ENCODE measurements around the gene PAQR9.
A peak's percentile ranks its signal among the peaks of the same experiment; 100 is the strongest.
"Not testable (repeated sequence)": the region's sequence is repeated elsewhere in the genome, so short reads cannot be mapped to it uniquely, and the experiment has no call there.

Gene PAQR9

GRCh38 chr3:142963516-142964448 lies at the start of gene PAQR9:
PAQR9 (minus strand) TSS chr3:142963674; CDS start chr3:142963336, 338 bp downstream.
- DNase-seq, result peak in 1 of 2 experiments; percentile 33

- DNase-seq, result no peak
Observed at GRCh38 chr3:143011705-143012104, 48.2 kb upstream of the PAQR9 start.

- no peak for DNase-seq
Observed at GRCh38 chr3:143010024-143010423, 46.5 kb upstream of the PAQR9 start.

- no peak for DNase-seq
Observed at GRCh38 chr3:143004823-143005222, 41.3 kb upstream of the PAQR9 start.

- no peak for DNase-seq
Observed at GRCh38 chr3:143002727-143003126, 39.3 kb upstream of the PAQR9 start.

GRCh38 chr3:143002083-143002712 lies 38.7 kb upstream of the PAQR9 start:
- no peak for DNase-seq

- DNase-seq, result peak; percentile 92 to 93
Observed at GRCh38 chr3:143001369-143002082, 38.1 kb upstream of the PAQR9 start, which contains the start of gene U2SURP. U2SURP (plus strand) TSS chr3:143001570; CDS start chr3:143001629, 59 bp downstream.

GRCh38 chr3:143001034-143001368 lies 37.5 kb upstream of the PAQR9 start:
- DNase-seq, result no peak

- DNase-seq, result no peak
Observed at GRCh38 chr3:143000528-143000927, 37.1 kb upstream of the PAQR9 start.

GRCh38 chr3:142999881-143000280 lies 36.4 kb upstream of the PAQR9 start:
- no peak for DNase-seq

- DNase-seq, result no peak
Observed at GRCh38 chr3:142998439-142998838, 35.0 kb upstream of the PAQR9 start.

GRCh38 chr3:142997330-142997729 lies 33.9 kb upstream of the PAQR9 start:
- no peak for DNase-seq

- peak; percentile 71 to 72 for DNase-seq
Observed at GRCh38 chr3:142993958-142994442, 30.5 kb upstream of the PAQR9 start.

GRCh38 chr3:142992323-142992722 lies 28.8 kb upstream of the PAQR9 start:
- no peak for DNase-seq

- DNase-seq, result no peak
Observed at GRCh38 chr3:142990721-142991120, 27.2 kb upstream of the PAQR9 start.

GRCh38 chr3:142988826-142989225 lies 25.4 kb upstream of the PAQR9 start:
- DNase-seq, result not testable (repeated sequence)

GRCh38 chr3:142988221-142988620 lies 24.7 kb upstream of the PAQR9 start:
- DNase-seq, result not testable (repeated sequence)

GRCh38 chr3:142987707-142988106 lies 24.2 kb upstream of the PAQR9 start:
- DNase-seq, result no peak

- DNase-seq, result no peak
Observed at GRCh38 chr3:142987080-142987700, 23.7 kb upstream of the PAQR9 start.

- no peak for DNase-seq
Observed at GRCh38 chr3:142984255-142984654, 20.8 kb upstream of the PAQR9 start.

- no peak for DNase-seq
Observed at GRCh38 chr3:142983318-142983717, 19.8 kb upstream of the PAQR9 start.

GRCh38 chr3:142982038-142982773 lies 18.7 kb upstream of the PAQR9 start:
- no peak for DNase-seq
